ENCODE data around the gene SNX27.

GRCh38 chr1:151604291-151604690 is 7.6 kb upstream of the SNX27 start:
- TF ChIP-seq CTCF (IDR thresholded peaks at IDR 0.05) (no peak), ZFX (IDR thresholded peaks at IDR 0.05; ENCODE audit: borderline replicate concordance) (no peak)

Data from 22Rv1 (cell line).